ENCODE results near the gene SERPING1. TPM values are rescaled to one million over a fixed set of nuclear protein-coding genes. Genes with fewer than 3 reads are reported as not detected.

The SERPING1 gene
- polyA plus RNA-seq, 1 donor from 2014 or later: 0.22 TPM

GRCh38 chr11:57646194-57646798, 48.8 kb downstream of the SERPING1 start:
- H2AFZ ChIP-seq (ENCODE audit: low read depth, low read length): no peak overlapping the region
- no peaks in the 10 kb centered on the region for H3K9me3 ChIP-seq (ENCODE audit: low read length)
- H3K27ac ChIP-seq (ENCODE audit: low read length): no peak overlapping the region
- no peaks in the 10 kb centered on the region for H3K27me3 ChIP-seq (ENCODE audit: insufficient read depth, low read depth, low read length)
- no peaks in the 10 kb centered on the region for H3F3A ChIP-seq (ENCODE audit: insufficient read depth, low read length, poor library complexity, severe bottlenecking)
- no peaks in the 10 kb centered on the region for H3K36me3 ChIP-seq (ENCODE audit: insufficient read depth, low read length)
- H3K4me3 ChIP-seq (ENCODE audit: low read length): peak overlapping the region; percentile 76
- peaks cover 15% of the 10 kb centered on the region for H3K79me2 ChIP-seq (replicated peaks; ENCODE audit: insufficient read depth, low read length)
- peak overlapping the region; percentile 29 for H3K4me2 ChIP-seq (ENCODE audit: low read length)
- H4K20me1 ChIP-seq (ENCODE audit: insufficient read depth): no peaks in the 10 kb centered on the region
- TF ChIP-seq TAF1 (IDR thresholded peaks at IDR 0.05; ENCODE audit: low read depth) (no peak), EZH2 (IDR thresholded peaks at IDR 0.05; ENCODE audit: borderline replicate concordance, insufficient read depth, low read length, poor library complexity, severe bottlenecking) (no peak), EP300 (conservative IDR thresholded peaks at IDR 0.05; ENCODE audit: poor library complexity, severe bottlenecking) (no peak), RAD21 (conservative IDR thresholded peaks at IDR 0.05) (no peak), MXI1 (conservative IDR thresholded peaks at IDR 0.05; ENCODE audit: poor library complexity, severe bottlenecking) (no peak), SMC3 (conservative IDR thresholded peaks at IDR 0.05; ENCODE audit: poor library complexity) (no peak), CTCF (IDR thresholded peaks at IDR 0.05; ENCODE audit: poor library complexity, severe bottlenecking) (no peak), POLR2AphosphoS5 (IDR thresholded peaks at IDR 0.05) (no peak)
- TF ChIP-seq, protein P1, sequence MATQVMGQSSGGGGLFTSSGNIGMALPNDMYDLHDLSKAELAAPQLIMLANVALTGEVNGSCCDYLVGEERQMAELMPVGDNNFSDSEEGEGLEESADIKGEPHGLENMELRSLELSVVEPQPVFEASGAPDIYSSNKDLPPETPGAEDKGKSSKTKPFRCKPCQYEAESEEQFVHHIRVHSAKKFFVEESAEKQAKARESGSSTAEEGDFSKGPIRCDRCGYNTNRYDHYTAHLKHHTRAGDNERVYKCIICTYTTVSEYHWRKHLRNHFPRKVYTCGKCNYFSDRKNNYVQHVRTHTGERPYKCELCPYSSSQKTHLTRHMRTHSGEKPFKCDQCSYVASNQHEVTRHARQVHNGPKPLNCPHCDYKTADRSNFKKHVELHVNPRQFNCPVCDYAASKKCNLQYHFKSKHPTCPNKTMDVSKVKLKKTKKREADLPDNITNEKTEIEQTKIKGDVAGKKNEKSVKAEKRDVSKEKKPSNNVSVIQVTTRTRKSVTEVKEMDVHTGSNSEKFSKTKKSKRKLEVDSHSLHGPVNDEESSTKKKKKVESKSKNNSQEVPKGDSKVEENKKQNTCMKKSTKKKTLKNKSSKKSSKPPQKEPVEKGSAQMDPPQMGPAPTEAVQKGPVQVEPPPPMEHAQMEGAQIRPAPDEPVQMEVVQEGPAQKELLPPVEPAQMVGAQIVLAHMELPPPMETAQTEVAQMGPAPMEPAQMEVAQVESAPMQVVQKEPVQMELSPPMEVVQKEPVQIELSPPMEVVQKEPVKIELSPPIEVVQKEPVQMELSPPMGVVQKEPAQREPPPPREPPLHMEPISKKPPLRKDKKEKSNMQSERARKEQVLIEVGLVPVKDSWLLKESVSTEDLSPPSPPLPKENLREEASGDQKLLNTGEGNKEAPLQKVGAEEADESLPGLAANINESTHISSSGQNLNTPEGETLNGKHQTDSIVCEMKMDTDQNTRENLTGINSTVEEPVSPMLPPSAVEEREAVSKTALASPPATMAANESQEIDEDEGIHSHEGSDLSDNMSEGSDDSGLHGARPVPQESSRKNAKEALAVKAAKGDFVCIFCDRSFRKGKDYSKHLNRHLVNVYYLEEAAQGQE (IDR thresholded peaks at IDR 0.05; ENCODE audit: borderline replicate concordance): no peak
- peak overlapping the region; percentile 97 for H3K9ac ChIP-seq (ENCODE audit: low read length)
- H3K9me2 ChIP-seq (ENCODE audit: insufficient read depth, low read length): no peaks in the 10 kb centered on the region

GRCh38 chr11:57646799-57647303, 49.4 kb downstream of the SERPING1 start:
- peak overlapping the region; percentile 29 for H3K4me2 ChIP-seq (ENCODE audit: low read length)
- no peak overlapping the region for H2AFZ ChIP-seq (ENCODE audit: low read depth, low read length)
- no peaks in the 10 kb centered on the region for H3F3A ChIP-seq (ENCODE audit: insufficient read depth, low read length, poor library complexity, severe bottlenecking)
- H4K20me1 ChIP-seq (ENCODE audit: insufficient read depth): no peaks in the 10 kb centered on the region
- H3K79me2 ChIP-seq (replicated peaks; ENCODE audit: insufficient read depth, low read length): peaks cover 10% of the 10 kb centered on the region
- H3K9me3 ChIP-seq (ENCODE audit: low read length): no peaks in the 10 kb centered on the region
- peak overlapping the region; percentile 76 for H3K4me3 ChIP-seq (ENCODE audit: low read length)
- H3K27ac ChIP-seq (ENCODE audit: low read length): no peak overlapping the region
- peak overlapping the region; percentile 97 for H3K9ac ChIP-seq (ENCODE audit: low read length)
- no peaks in the 10 kb centered on the region for H3K9me2 ChIP-seq (ENCODE audit: insufficient read depth, low read length)
- H3K27me3 ChIP-seq (ENCODE audit: insufficient read depth, low read depth, low read length): no peaks in the 10 kb centered on the region
- H3K36me3 ChIP-seq (ENCODE audit: insufficient read depth, low read length): no peaks in the 10 kb centered on the region
- TF ChIP-seq EZH2 (IDR thresholded peaks at IDR 0.05; ENCODE audit: borderline replicate concordance, insufficient read depth, low read length, poor library complexity, severe bottlenecking) (no peak), RAD21 (conservative IDR thresholded peaks at IDR 0.05) (no peak), POLR2AphosphoS5 (IDR thresholded peaks at IDR 0.05) (no peak), TAF1 (IDR thresholded peaks at IDR 0.05; ENCODE audit: low read depth) (no peak), MXI1 (conservative IDR thresholded peaks at IDR 0.05; ENCODE audit: poor library complexity, severe bottlenecking) (no peak), EP300 (conservative IDR thresholded peaks at IDR 0.05; ENCODE audit: poor library complexity, severe bottlenecking) (no peak), CTCF (IDR thresholded peaks at IDR 0.05; ENCODE audit: poor library complexity, severe bottlenecking) (no peak), SMC3 (conservative IDR thresholded peaks at IDR 0.05; ENCODE audit: poor library complexity) (no peak)
- TF ChIP-seq, protein P1 (IDR thresholded peaks at IDR 0.05; ENCODE audit: borderline replicate concordance): no peak
